DND-41 (cell line): ENCODE data around the gene PPP1R3D.

Source experiments
- EZH2 ChIP-seq: IDR thresholded peaks from 3 replicates; pipeline ENCODE4 v1.6.1; 2012; ENCODE audit warnings: borderline replicate concordance, low read depth, mild to moderate bottlenecking, moderate library complexity, low read length, inconsistent platforms; ENCODE audit not compliant: severe bottlenecking
- TF ChIP-seq, protein P1 (sequence below): IDR thresholded peaks from 2 replicates; pipeline ENCODE4 v1.5.1; 2012; ENCODE audit warnings: borderline replicate concordance, low read length, moderate library complexity, mild to moderate bottlenecking; ENCODE audit not compliant: poor library complexity, severe bottlenecking; ENCODE audit errors: extremely low read depth

DNA sequence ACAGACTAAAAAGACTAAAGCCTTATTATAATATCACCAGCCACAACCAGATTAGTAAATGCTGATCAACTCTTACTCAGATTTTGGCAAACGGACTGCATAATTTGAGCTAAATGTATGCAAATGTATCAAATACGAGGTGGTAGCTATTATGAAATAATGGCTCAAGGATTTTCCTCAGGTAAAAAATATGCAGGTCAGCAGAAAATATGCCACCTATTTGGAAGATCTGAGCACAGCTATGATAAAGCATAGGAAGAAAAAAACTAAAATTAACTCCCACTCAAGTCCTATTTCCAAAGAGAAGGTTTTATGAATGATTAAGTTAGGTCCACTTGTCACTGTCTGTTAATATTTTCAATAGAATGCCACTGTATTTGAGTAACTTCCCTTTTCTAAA, 29.1 kb downstream of the PPP1R3D start:
- TF ChIP-seq, protein P1, sequence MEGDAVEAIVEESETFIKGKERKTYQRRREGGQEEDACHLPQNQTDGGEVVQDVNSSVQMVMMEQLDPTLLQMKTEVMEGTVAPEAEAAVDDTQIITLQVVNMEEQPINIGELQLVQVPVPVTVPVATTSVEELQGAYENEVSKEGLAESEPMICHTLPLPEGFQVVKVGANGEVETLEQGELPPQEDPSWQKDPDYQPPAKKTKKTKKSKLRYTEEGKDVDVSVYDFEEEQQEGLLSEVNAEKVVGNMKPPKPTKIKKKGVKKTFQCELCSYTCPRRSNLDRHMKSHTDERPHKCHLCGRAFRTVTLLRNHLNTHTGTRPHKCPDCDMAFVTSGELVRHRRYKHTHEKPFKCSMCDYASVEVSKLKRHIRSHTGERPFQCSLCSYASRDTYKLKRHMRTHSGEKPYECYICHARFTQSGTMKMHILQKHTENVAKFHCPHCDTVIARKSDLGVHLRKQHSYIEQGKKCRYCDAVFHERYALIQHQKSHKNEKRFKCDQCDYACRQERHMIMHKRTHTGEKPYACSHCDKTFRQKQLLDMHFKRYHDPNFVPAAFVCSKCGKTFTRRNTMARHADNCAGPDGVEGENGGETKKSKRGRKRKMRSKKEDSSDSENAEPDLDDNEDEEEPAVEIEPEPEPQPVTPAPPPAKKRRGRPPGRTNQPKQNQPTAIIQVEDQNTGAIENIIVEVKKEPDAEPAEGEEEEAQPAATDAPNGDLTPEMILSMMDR, result no peak
- TF ChIP-seq EZH2, result no peak
